GM23338 (cell line): Measurements from ENCODE around the gene ALDH18A1.

Experiments used
- CREB1 ChIP-seq: fragments of 250-450 bp; sonication (Bioruptor Pico); IDR thresholded peaks from 2 replicates; pipeline ENCODE4 v1.5.0; 2020; ENCODE audit warnings: low read depth, mild to moderate bottlenecking, moderate library complexity
- CTCF ChIP-seq, 2 experiments: fragments of 200-600 bp in 1 of 2; sonication (generic) in 1 of 2; conservative IDR thresholded peaks; 2 replicates each; pipeline versions ENCODE4 v1.5.1 to v1.6.1; 2016 to 2017; ENCODE audit warnings: antibody characterized with exemption in 2 of 2, low read depth in 2 of 2, mild to moderate bottlenecking in 2 of 2, moderate library complexity in 1 of 2
- ETS1 ChIP-seq: IDR thresholded peaks from 2 replicates; pipeline ENCODE4 v1.6.1; 2016; ENCODE audit warnings: antibody characterized with exemption
- EZH2 ChIP-seq: fragments of 200-600 bp; sonication (generic); IDR thresholded peaks from one replicate; pipeline ENCODE4 v1.8.0; 2017; ENCODE audit warnings: antibody characterized with exemption, mild to moderate bottlenecking, low read depth; ENCODE audit not compliant: unreplicated experiment
- EZH2phosphoT487 ChIP-seq: fragments of 200-600 bp; sonication (generic); IDR thresholded peaks from one replicate; pipeline ENCODE4 v1.8.1; 2018; ENCODE audit warnings: antibody characterized with exemption; ENCODE audit not compliant: unreplicated experiment
- POLR2AphosphoS5 ChIP-seq: IDR thresholded peaks from 2 replicates; pipeline ENCODE4 v1.6.1; 2016; ENCODE audit warnings: antibody characterized with exemption, low read depth

GRCh38 chr10:95602382-95602781 is 54.1 kb downstream of the ALDH18A1 start:
- TF ChIP-seq CTCF (conservative IDR thresholded peaks at IDR 0.05; ENCODE audit: low read depth in 2 of 2) (no peak), POLR2AphosphoS5 (no peak), EZH2phosphoT487 (no peak), EZH2 (no peak), CREB1 (no peak), ETS1 (no peak)
